Stimulated activated CD8-positive, alpha-beta memory T cell treated with anti-CD3 and anti-CD28 coated beads, Interleukin-15, amount 100 ng/mL, for 48 hours (primary cell): Measurements from ENCODE around the gene HDC.
A peak's percentile ranks its signal among the peaks of the same experiment; 100 is the strongest.

Experiments
- DNase-seq, 2 donors: peaks; one replicate each; pipeline ENCODE4 v3.0.0-alpha.2; 2020; ENCODE audit warnings: low read depth in 2 of 2

Gene HDC, protein sequence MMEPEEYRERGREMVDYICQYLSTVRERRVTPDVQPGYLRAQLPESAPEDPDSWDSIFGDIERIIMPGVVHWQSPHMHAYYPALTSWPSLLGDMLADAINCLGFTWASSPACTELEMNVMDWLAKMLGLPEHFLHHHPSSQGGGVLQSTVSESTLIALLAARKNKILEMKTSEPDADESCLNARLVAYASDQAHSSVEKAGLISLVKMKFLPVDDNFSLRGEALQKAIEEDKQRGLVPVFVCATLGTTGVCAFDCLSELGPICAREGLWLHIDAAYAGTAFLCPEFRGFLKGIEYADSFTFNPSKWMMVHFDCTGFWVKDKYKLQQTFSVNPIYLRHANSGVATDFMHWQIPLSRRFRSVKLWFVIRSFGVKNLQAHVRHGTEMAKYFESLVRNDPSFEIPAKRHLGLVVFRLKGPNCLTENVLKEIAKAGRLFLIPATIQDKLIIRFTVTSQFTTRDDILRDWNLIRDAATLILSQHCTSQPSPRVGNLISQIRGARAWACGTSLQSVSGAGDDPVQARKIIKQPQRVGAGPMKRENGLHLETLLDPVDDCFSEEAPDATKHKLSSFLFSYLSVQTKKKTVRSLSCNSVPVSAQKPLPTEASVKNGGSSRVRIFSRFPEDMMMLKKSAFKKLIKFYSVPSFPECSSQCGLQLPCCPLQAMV

DNA sequence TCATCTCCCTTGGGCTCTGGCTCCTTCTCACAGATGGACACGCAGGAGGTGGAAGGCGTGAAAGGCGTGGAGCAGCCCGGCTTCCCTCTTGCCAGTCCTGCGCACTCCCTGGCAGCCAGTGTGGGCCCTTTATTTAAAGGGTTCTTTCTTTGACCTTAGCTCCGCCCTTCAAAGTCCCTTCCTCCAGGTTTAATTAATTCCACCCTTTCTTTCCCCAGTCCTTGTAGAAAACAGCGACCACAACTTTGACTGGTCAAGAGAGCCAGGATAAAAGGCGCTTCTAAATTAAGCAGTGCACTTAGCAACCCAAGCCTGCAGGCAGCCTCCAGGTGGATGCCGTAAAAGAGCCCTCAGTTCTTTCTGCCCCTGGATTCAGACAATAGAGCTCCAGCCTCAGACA, at the start of gene HDC:
TSS of gene HDC (minus strand) at position 107 of the 400 bp plus-strand sequence. CDS start at position 4, 103 bp downstream.
- no peak for DNase-seq

DNA sequence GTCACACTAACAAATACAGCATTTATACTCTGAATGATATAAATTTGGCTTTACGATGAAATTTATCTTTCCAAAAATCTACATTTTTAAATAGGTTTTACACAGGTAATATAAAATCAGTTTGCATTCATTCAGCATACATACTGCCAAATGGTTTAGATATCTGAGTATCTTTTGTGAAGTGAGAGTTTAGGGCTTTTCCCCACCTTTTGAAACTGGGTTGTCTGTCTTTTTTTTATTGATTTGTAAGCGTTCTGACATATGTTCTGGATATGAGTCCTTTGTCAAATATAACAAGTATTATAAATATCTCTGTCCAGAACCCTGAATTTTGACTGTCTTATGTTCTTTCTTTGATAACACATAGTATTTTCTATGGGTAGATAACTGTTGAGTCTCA, 47.1 kb upstream of the HDC start:
- no peak for DNase-seq

DNA sequence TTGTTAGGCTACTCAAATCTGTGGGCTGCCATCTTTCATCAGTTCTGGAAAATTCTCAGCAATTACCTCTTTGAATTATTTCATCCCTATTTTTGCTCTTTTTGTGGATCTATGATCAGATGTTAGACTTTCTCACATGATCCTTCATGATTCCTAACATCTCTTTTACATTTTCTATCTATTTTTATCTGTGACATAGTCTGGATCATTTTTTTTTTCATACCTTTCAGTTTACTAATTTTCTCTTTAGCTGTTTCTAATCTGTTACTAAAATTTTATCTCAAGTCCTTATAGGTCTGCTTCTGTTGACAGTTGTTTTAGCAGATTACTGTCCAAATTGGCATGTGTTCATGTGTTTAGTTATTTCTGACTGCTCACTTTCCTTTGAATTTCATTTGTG, 42.3 kb upstream of the HDC start:
- DNase-seq, result no peak

DNA sequence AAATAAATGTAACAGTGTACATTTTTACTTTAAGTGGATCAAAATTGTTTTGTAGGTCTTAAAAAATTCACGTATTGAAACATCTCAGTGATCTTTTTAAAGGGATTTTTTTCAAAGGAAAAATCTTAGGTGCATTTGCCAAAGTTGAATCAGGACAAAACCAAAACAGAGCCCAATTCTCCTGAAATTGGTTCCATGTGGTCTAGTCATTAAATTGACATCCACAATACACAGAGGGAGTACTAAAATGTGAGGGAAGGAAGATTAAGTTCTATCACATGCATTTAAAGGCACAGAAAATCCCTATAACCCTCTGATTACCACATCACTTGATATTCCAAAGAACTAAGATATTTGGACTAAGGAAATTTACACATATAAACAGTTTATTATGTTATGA, 39.3 kb upstream of the HDC start:
- DNase-seq, result no peak

DNA sequence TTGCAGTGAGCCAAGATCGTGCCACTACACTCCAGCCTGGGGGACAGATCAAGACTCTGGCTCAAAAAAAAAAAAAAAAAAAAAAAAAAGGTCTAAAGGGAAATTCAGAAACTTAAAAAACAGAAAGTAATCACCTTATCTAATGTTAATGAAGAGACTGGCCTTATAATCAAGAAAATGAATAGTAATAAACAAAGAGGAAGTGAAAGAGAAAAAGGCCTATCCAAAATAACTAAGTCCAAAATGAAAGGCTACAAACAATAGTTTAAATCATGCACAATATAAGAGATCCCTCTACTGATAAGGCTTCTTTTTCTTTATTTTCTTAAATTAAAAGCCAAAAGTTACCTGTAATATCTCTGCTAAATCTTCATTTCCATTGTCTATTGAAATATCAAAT, 37.1 kb upstream of the HDC start:
- DNase-seq, result no peak

DNA sequence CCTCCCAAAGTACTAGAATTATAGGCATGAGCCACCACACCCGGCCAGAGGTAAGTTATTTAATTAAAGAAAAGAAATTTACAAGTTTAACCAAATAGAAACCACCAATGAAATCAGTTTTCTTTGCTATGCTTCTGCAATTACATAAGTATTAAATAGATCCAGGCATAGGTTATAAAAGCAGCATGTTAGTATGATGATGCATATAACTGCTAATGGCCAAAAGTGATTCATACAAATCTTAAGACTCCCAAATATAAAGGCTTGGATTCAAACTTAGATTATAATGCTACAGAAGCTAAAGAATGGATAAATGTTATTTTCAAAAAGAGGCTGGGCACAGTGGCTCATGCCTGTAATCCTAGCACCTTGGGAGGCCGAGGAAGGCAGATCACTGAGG, 32.8 kb upstream of the HDC start:
- DNase-seq, result no peak

DNA sequence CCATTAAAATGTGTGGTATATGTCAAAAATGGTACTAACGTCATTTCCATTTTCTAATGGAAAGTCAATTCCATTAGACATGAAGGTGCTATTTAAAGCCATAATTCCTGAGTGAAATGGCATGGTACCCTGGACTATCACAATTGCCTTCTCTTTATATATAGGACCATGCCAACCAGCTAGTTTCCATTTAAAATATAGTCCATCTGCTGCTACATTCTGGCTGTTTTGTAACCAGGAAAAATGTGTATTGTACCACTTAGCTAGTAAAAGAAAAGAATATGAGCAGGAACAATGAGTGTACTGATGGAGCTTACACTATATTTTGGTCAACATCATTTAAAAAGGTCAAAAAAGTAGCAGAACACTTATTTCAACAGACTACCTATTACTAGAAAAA, 30.4 kb upstream of the HDC start:
- DNase-seq, result no peak

DNA sequence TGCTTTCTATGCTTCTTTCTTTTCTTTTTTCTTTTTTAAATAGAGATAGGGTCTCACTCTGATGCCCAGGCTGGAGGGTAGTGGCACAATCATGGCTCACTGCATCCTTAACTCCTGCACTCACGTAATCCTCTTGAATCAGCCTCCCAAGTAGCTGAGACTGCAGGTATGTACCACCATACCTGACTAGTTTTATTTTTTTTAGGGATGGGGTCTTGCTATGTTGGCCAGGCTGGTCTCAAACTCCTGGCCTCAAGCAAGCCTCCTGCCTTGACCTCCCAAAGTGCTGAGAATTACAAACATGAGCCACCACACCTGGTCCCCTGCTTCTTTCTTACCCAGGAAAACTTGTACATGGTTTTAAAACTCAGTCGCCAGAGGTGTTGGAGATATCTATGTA, 24.2 kb upstream of the HDC start:
- no peak for DNase-seq

DNA sequence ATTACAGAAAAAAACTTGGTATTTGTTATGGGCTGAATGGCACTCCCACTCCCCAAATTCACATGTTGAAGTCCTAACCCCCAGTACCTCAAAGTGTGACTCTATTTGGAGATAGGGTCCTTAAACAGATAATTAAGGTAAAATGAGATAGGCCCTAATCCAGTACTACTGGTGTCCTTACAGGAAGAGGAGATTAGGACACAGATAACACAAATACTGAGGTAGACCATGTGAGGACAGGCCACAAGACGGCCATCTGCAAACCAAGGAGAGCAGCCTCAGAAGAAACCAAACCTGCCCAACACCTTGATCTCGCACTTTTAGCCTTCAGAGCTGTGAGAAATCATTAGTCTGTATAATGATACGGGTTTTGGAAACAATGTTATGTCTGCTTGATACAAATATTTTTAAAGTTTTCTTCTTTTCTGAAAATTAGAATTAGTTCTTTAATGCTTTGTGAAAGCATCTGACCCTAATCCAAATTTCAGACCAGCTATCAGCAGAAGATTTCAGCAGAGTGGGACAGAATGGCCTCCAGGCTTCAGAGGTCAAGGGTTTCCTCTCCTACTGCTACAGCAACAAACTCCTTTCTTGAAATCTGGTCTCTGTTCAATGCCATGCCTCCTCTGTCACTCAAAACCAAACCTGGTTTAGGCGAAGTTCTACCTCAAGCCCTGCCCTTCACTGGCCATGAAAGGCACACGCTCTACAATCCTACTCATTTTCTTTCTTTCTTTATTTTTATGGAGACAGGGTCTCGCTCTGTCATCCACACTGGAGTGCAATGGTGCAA, 22.0 kb upstream of the HDC start:
- DNase-seq, result no peak

DNA sequence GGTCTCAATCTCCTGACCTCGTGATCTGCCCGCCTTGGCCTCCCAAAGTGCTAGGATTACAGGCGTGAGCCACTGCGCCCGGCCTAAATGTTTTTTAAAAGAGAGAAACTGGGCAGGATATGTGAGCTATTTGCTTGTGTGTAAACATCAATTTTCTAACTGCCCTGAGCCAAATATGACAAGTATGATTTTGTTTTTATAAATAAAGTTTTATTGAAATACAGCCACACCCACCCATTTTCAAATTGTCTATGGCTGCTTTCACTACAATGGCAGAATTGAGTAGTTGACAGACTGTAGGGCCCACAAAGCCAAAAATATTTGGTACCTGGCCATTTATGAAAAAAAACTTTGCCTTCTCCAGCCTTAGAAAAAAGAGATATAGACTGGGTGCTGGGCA, 15.9 kb upstream of the HDC start:
- DNase-seq, result no peak

DNA sequence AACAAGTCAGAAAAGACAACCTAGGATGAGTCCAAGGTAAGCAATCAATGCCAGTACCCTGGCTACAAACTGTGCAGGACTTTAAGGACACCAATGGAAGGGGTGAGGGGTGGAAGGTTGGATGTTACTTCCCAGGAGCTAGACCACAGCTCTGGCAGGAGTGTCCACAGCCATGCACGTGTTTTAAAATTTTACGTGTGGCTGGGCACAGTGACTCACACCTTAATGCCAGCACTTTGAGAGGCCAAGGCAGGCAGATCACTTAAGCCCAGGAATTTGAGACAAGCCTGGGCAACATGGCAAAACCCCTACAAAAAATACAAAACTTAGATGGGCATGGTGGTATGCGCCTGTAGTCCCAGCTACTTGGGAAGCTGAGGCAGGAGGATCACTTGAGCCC, 14.7 kb upstream of the HDC start:
- DNase-seq, result no peak

DNA sequence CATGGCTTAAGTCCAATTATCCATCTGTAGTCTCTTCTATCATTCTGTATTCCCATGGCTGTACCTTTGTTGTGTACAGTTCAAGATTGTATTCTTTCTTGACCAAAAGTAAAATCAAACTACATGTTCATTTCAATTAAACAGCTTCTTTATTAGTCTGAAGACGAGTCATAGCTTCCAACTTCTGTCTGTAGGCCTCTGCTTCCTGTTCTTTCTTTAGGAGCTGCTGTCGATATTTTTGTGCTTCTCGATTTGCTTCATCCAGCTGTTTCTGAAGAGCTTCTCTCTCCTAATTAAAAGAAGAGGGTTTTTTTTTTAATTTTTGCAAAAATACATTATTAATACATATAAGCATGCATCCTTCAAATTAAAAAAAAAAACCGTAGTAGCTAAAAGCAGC, 13.0 kb upstream of the HDC start:
- DNase-seq, result no peak

DNA sequence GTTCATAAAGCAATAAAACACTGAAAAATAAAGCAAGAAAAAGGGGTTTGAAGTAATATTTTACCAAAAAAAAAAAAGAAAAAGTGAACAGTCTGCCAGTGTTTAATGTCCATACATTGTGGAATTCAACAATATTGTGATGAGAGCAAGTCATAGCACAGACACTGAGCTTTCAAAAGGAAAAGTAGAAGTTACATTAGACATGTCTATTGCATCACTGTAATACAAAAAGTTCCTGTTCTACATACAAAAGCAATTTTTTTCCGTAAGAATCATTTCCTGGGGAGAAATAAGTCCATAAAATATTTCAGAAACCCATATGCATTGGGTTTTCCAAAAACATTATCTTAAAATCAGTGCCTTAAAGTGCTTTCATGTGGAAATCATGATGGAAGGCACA, 11.8 kb upstream of the HDC start:
- no peak for DNase-seq

DNA sequence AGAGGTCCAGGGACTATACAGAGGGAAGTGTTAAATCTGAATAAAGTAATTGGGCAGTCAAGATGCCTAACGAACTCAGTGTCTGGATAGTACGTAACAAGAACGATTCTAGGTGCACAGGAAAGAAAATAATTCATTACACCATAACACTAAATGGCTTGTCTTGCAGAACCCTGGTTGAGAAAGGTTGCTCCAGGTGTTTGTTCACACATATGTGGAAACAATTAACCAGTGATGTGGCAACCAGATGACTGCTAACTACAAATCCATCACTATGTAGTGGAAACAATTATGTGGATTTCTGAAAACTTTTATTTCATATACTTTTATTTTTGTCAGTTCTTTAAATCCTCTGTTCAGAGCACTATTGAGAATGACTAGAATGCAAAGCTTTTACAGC, 10.4 kb upstream of the HDC start:
- DNase-seq, result no peak

DNA sequence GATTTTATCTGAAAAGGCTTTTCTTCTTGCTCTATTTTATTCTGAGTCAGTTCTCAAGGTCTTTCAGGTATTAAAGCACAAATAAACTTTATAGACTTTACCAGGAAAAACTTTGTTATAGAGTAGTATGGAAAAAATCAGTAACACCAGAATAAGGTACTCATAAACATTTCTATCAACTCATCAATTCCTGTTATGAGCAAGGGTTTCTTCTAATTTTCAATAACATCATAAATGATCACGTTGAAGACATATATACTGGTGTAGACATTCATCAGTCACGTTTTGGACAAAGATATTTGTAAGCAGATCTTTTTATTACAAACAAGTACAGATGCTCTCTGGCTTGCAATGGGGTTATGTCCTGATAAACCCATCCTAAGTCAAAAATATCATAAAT, 9.6 kb upstream of the HDC start:
- no peak for DNase-seq

DNA sequence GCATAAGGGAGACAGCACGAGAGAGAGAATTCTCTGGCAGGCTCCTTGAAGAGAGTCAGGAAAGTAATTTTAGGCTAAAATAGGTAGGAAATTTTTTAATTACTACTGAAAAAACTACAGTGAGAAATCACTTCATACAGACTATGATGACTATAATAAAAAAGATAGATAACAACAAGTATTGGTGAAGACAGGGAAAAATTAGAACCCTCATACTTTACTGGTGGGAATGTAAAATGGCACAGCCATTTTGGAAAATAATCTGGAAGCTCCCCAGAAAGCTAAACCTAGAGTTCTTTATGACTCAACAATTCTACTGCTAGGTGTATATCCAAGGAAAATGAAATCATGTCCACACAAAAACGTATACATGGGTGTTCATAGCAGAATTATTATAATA, 2.1 kb upstream of the HDC start:
- DNase-seq, result no peak

DNA sequence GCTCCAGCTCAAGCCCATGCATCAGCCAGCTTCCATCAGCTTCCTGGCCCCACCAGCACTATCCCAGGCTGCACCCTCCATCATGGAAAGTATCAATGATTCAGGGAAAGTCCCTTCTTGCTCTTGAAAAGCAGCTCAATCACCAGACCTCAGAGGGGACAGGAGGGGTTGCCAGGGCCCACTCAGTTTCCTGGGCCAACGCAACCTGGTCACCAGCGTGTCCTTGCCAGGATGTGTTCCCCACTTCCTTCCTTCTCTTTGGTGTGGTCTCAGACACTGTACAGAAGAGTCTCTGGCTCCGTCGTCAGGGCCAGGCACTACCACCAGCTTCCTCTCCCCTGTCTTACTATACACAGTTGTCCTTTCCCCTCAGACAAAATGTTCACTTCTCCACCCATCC, 3.0 kb downstream of the HDC start:
- DNase-seq, result peak; percentile 63 to 65

DNA sequence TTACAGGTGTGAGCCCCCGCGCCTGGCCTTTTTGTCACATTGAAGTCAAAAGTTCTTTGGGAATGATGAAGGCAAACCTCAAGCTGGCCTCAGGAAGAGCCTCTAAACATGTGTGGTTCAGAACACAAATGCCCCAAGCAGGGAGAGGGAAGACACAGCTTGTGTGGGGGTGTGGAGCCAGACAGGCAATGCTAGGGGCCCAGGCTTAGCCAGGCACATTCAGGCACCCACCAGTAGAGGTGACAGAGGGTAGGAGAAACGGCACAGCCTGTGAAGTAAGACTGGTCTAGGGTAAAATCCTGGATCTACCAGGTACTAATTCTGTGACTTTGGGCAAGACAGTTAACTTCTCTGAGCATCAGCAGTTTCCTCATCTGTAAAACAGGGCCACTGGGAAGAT, 3.5 kb downstream of the HDC start:
- no peak for DNase-seq

DNA sequence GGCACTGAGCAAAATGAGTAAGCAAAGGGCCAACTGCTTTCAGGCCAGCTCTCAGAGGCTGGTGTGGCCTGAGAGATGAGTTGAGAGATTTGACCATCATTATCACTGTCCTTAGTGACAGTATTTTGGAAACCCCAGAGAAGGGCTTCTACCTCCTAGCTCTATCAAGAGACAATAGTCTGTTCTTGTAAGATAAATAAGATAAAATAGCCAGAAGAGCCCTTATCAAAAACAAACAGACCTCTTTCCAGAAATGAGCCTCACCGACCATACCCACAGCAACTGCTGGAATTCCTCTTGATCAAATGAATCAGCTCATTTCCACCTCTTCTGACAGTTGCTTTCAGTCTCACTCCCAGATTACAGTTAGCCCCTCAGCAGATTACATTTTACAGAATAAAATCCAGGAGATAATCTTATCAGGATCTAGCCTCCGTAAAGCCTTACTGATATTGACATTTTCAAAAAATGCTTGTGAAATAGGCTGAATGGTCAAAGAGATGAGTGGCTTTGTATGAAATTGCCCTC, 4.5 kb downstream of the HDC start:
- DNase-seq, result no peak

DNA sequence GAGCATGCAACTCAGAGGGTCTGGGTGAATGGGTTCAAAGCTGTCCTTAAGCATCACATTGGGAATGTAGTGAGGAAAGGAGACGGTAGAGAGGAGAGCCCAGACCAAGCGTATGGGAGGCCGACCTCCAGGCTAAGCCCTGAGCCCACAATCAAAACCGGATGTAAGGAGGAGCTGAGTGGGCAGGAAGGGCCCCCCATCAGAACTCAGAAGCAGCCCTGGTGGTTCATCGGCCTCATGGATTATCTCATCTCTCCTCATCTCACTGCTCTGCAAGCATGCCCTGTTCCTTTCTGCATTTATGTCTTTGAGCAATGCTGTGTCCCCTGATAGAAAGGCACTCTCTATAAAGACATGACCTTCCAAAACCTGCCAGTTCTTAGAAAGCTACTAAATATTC, 6.2 kb downstream of the HDC start:
- DNase-seq, result no peak

DNA sequence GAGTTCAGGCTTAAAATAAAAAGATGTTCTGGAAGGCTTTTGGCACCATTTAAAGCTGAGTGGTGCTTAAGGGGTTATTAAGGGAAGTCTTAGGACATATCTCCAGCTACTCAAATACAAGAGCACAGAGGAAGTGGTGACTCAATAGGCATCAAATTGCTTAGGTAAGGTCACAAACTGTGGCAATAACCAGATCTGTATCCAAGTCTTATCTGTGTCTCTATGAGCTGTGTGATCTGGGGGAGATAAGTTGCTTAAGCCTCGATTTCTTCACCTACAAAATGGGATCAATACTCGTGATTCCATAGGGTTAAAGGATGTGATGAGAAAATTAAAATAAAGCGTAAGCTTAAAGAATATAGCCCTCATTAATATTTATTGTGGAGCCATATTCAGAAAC, 7.6 kb downstream of the HDC start:
- DNase-seq, result no peak

DNA sequence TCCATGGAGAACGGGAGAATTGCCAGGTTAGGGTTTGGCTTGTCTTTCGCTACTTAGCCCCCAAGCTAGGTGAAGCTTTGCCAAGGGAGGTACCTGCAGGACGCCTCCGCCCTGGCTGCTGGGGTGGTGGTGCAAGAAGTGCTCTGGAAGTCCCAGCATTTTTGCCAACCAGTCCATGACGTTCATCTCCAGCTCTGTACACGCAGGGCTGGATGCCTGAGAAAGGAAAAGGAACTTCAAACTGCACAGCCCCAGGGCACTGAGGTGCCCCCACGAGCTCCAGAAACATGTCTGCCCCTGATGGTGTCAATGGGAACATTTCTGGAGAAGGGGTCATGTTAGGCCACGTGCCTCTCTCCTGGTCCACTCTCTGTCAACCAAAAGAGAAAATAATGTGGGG, 8.2 kb downstream of the HDC start:
- DNase-seq, result no peak
